Natural killer cell (primary cell): ENCODE results near the gene TNK1. TPM values are rescaled to one million over a fixed set of nuclear protein-coding genes. Genes with fewer than 3 reads are reported as not detected.
A peak's percentile ranks its signal among the peaks of the same experiment; 100 is the strongest.

Experiments
- ATAC-seq, 3 donors: fragments of 150-1000 bp in 2 of 3; fragments of 200-7000 bp in 1 of 3; cut with Tn5 transposase; 1 replicate in 1 of 3; 2 replicates in 2 of 3; pipeline ENCODE4 v1.10.0; 2021; ENCODE audit warnings: mild to moderate bottlenecking in 2 of 3, moderate library complexity in 2 of 3
- DNase-seq, 2 donors: peaks; one replicate each; pipeline versions ENCODE4 v3.0.0 to v3.0.0-alpha.2; 2013 to 2021; ENCODE audit warnings: mixed read lengths in 1 of 2
- H3K27ac ChIP-seq: one replicate; pipeline ENCODE4 v1.5.1; 2013; ENCODE audit warnings: mild to moderate bottlenecking, low read length
- H3K27me3 ChIP-seq: one replicate; pipeline ENCODE4 v1.6.1; 2013; ENCODE audit warnings: low read length; ENCODE audit not compliant: control insufficient read depth, insufficient read depth
- H3K36me3 ChIP-seq: one replicate; pipeline ENCODE4 v1.6.1; 2013; ENCODE audit warnings: low read length; ENCODE audit not compliant: control insufficient read depth, insufficient read depth
- H3K4me1 ChIP-seq: one replicate; pipeline ENCODE4 v1.6.1; 2013; ENCODE audit warnings: low read length; ENCODE audit not compliant: control insufficient read depth, insufficient read depth
- H3K4me3 ChIP-seq: one replicate; pipeline ENCODE4 v1.5.1; 2013; ENCODE audit warnings: low read length
- H3K9me3 ChIP-seq: one replicate; pipeline ENCODE4 v1.6.1; 2013; ENCODE audit warnings: low read length; ENCODE audit not compliant: control insufficient read depth, insufficient read depth
- H3K27ac Mint-ChIP-seq, 2 donors: one replicate each; pipeline ENCODE4 v1.8.0; 2022; ENCODE audit warnings: mild to moderate bottlenecking in 2 of 2, mixed read lengths in 2 of 2, moderate library complexity in 1 of 2
- H3K27me3 Mint-ChIP-seq, 2 donors: one replicate each; pipeline ENCODE4 v1.8.0; 2022; ENCODE audit warnings: low read depth in 2 of 2, mixed read lengths in 2 of 2
- H3K36me3 Mint-ChIP-seq: one replicate; pipeline ENCODE4 v1.8.0; 2022; ENCODE audit warnings: mixed read lengths
- H3K4me1 Mint-ChIP-seq, 2 donors: one replicate each; pipeline ENCODE4 v1.8.0; 2022; ENCODE audit warnings: mixed read lengths in 2 of 2
- H3K4me3 Mint-ChIP-seq: one replicate; pipeline ENCODE4 v1.8.0; 2022; ENCODE audit warnings: mild to moderate bottlenecking, moderate library complexity, mixed read lengths
- H3K9me3 Mint-ChIP-seq, 2 donors: one replicate each; pipeline ENCODE4 v1.8.0; 2022; ENCODE audit warnings: mixed read lengths in 2 of 2
- CTCF ChIP-seq: fragments of 200-600 bp; IDR thresholded peaks from one replicate; pipeline ENCODE4 v1.8.0; 2022; ENCODE audit warnings: antibody characterized with exemption
- whole genome bisulfite sequencing: methylation state at CpG from one replicate; pipeline ENCODE4 v1.1.7; 2013; ENCODE audit warnings: missing lambda C conversion rate; ENCODE audit not compliant: insufficient coverage; 5-methylcytosine and 5-hydroxymethylcytosine counted together
- intact Hi-C: fragments of 100-400 bp; cut with micrococcal nuclease; formaldehyde crosslinking; loops from one replicate; pipeline ENCODE4 v1.14.2; 2022
- total RNA-seq, 4 donors: library from RNA; stranded (reverse); fragments of 120-200 nt in 1 of 4; gene quantifications; one replicate each; pipeline versions ENCODE4 v1.2.3 to v1.2.4, GENCODE V29; 2013 to 2022

TNK1 gene
- total RNA-seq, 3 donors from 2014 or later (not counting 1 experiment from before 2014, with no cell fraction given), result 0.18 to 1.7 (median 0.73) TPM

GRCh38 chr17:7432296-7432695, 51.4 kb downstream of the TNK1 start:
- WGBS, result 96% methylated on average over 11 of the region's 11 CpGs
- Mint-ChIP-seq H3K27ac (no peak overlapping the region), H3K36me3 (no peaks in the 10 kb centered on the region), H3K4me3 (no peak overlapping the region), H3K4me1 (peaks cover 12 to 20% of the 10 kb centered on the region in 2 donors), H3K9me3 (no peaks in the 10 kb centered on the region), H3K27me3 (no peaks in the 10 kb centered on the region)
- Histone ChIP-seq H3K27me3 (no peaks in the 10 kb centered on the region), H3K27ac (no peak overlapping the region), H3K36me3 (no peaks in the 10 kb centered on the region), H3K4me3 (no peak overlapping the region), H3K4me1 (peaks cover 23% of the 10 kb centered on the region), H3K9me3 (no peaks in the 10 kb centered on the region)
- no peak for ATAC-seq
- DNase-seq, result no peak
- intact Hi-C loops, result no loop called here
- TF ChIP-seq CTCF, result no peak

- peaks cover 26% of the 10 kb centered on the region for H3K27me3 ChIP-seq
- intact Hi-C loops, result loop anchor here (1.0 to 5.0 kb wide), 8 partner anchors 19 to 251 kb away; partner anchors contain the start of genes KCTD11, POLR2A, SENP3 and TMEM256
- H3K4me3 Mint-ChIP-seq, result peak overlapping the region; percentile 91
- DNase-seq (peak; percentile 50 to 79), ATAC-seq (peak; percentile 25 to 41 (median 27))
- no peaks in the 10 kb centered on the region for H3K36me3 Mint-ChIP-seq
- H3K9me3 ChIP-seq, result no peaks in the 10 kb centered on the region
- TF ChIP-seq CTCF, result peak; percentile 30
- H3K4me3 ChIP-seq, result peak overlapping the region; percentile 50
- H3K27ac Mint-ChIP-seq, result peak overlapping the region; percentile 93 to 95
- H3K4me1 Mint-ChIP-seq, result peaks cover 29 to 49% of the 10 kb centered on the region in 2 donors
- no peaks in the 10 kb centered on the region for H3K9me3 Mint-ChIP-seq
- 12% methylated on average over 49 of the region's 49 CpGs for WGBS
- peak overlapping the region; percentile 73 for H3K27ac ChIP-seq
- peaks cover 10 to 24% of the 10 kb centered on the region in 2 donors for H3K27me3 Mint-ChIP-seq
- H3K4me1 ChIP-seq, result peaks cover 57% of the 10 kb centered on the region
- H3K36me3 ChIP-seq, result no peaks in the 10 kb centered on the region
Observed at GRCh38 chr17:7435676-7436555, 55.0 kb downstream of the TNK1 start.

- Histone ChIP-seq H3K36me3 (no peaks in the 10 kb centered on the region), H3K27me3 (peaks cover 31% of the 10 kb centered on the region), H3K27ac (peak overlapping the region; percentile 73), H3K4me1 (peaks cover 57% of the 10 kb centered on the region), H3K4me3 (peak overlapping the region; percentile 50), H3K9me3 (no peaks in the 10 kb centered on the region)
- Mint-ChIP-seq H3K9me3 (no peaks in the 10 kb centered on the region), H3K27me3 (peaks cover 18 to 30% of the 10 kb centered on the region in 2 donors), H3K4me3 (peak overlapping the region; percentile 91), H3K27ac (peak overlapping the region; percentile 93 to 95), H3K36me3 (no peaks in the 10 kb centered on the region), H3K4me1 (peaks cover 29 to 49% of the 10 kb centered on the region in 2 donors)
- peak; percentile 96 for TF ChIP-seq CTCF
- peak; percentile 79 to 93 for DNase-seq
- intact Hi-C loops, result loop anchor here (2.0 to 5.0 kb wide), 3 partner anchors 48 to 84 kb away; partner anchors contain the start of genes KCTD11 and POLR2A
- WGBS, result 21% methylated on average over 92 of the region's 92 CpGs
- ATAC-seq, result peak; percentile 64 to 85 (median 72)
Observed at GRCh38 chr17:7436556-7437368, 55.9 kb downstream of the TNK1 start.
